AG09309 (cell line): Measurements from ENCODE around the gene HOXB9.

Experiments
- DNase-seq: peaks from one replicate; pipeline ENCODE4 v3.0.0-alpha.2; 2010; ENCODE audit warnings: low read depth
- H3K4me3 ChIP-seq: 2 replicates; pipeline ENCODE4 v1.5.1; 2011; ENCODE audit warnings: mild to moderate bottlenecking, low read depth, low read length, moderate library complexity; ENCODE audit not compliant: control insufficient read depth
- TF ChIP-seq, protein P1 (sequence below): IDR thresholded peaks from 2 replicates; pipeline ENCODE4 v1.5.1; 2011; ENCODE audit warnings: mild to moderate bottlenecking, low read depth, low read length, inconsistent platforms; ENCODE audit not compliant: insufficient read depth, control insufficient read depth; ENCODE audit errors: missing control alignments

The HOXB9 gene

DNA sequence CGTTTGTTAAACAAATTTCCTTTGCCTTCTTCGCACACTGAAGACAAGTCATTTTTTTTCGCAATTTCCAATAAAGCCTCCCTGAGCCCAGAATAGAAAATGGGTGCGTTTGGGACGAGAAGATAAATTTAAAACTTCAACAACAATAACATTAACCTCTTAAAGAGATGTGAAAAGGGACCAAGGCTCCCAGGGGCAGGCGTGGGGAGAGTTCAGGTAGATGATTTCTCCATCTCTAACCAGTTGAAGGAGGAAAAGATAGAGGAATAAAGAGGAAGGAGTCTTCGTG lies 46.7 kb downstream of the HOXB9 start:
- TF ChIP-seq, protein P1, sequence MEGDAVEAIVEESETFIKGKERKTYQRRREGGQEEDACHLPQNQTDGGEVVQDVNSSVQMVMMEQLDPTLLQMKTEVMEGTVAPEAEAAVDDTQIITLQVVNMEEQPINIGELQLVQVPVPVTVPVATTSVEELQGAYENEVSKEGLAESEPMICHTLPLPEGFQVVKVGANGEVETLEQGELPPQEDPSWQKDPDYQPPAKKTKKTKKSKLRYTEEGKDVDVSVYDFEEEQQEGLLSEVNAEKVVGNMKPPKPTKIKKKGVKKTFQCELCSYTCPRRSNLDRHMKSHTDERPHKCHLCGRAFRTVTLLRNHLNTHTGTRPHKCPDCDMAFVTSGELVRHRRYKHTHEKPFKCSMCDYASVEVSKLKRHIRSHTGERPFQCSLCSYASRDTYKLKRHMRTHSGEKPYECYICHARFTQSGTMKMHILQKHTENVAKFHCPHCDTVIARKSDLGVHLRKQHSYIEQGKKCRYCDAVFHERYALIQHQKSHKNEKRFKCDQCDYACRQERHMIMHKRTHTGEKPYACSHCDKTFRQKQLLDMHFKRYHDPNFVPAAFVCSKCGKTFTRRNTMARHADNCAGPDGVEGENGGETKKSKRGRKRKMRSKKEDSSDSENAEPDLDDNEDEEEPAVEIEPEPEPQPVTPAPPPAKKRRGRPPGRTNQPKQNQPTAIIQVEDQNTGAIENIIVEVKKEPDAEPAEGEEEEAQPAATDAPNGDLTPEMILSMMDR = no peak
- DNase-seq = no peak
- no peak overlapping the region for H3K4me3 ChIP-seq

DNA sequence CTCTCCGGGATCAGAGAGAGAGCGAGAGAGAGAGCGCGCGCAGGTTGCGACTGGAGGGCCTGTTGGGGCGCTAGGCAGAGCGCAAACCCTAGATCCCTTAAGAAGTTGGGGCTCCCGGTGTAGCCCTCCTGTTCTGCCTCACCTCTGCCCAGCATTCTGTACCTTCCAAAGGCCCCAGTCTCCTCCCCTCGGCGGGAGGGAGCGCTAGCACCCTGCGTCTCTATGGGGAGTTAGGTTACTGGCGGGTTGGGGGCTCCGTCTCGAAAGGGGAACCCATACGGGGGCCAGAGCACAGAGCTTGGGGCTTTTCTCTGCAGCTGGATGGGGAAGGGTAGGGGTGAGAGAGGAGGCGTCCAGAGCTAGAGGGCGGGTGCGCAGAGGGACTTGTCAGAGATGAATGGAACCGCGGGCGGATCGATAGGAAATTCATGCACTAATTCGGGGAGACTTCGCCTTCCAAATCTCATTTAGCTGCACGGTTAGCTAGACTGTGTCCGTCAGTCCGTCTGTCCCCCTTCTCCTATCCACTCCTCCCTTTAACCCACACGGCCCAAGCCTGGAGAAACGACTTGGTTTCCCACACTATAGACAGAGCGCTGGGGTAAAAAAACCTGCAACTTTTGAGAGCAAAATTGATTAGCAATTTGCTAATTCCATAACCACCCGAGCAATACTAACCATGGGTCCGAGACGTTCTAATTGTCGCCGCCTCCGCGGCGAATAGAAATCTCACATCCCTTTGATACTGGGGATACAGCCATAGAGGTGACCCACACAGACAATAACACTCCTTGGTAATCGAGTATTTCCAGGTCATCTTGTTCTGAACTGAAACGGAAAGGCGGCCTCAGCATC lies 47.3 kb downstream of the HOXB9 start:
- H3K4me3 ChIP-seq = no peak overlapping the region
- TF ChIP-seq, protein P1 = no peak

DNA sequence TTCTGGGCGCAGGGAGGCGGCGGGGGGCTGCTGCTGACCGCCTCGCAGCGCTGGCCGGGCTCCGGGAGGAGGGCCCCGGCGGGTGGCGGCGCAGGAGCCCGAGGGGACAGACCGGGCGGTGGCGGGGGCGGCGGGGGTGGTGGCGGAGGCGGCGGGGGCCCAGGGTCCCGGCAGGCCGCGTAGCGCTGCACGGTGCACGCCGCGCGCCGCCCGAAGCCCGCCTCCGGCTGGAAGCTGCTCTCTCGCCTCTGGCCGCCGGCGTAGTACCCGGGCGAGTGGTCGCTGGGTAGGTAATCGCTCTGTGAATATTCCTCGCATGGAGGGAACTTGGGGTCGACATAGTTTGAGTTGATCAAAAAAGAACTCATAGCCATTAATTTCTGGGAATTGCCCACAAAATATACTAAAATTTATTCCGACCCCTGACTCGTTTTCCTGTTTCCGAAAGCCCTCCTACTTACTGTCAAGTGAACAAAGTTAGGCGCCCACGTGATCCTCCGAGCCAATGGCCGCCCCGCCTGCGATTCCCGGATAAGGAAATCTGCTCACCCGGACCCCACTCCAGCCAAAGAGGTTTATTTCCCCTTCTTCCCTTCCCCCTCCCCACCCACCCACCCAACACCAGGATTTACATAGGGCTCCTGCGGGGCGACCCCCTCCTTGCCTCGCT lies 48.1 kb downstream of the HOXB9 start, which contains the start of gene HOXB4:
Gene HOXB4, minus strand, starts transcription at position 405 of the 670 bp plus-strand sequence. Its CDS starts 31 bp downstream, at position 374.
- H3K4me3 ChIP-seq = no peak within 1 kb of the TSS
- no peak for DNase-seq

More for the DNA sequence above, 47.3 kb downstream of the HOXB9 start:
- no peak for DNase-seq

DNA sequence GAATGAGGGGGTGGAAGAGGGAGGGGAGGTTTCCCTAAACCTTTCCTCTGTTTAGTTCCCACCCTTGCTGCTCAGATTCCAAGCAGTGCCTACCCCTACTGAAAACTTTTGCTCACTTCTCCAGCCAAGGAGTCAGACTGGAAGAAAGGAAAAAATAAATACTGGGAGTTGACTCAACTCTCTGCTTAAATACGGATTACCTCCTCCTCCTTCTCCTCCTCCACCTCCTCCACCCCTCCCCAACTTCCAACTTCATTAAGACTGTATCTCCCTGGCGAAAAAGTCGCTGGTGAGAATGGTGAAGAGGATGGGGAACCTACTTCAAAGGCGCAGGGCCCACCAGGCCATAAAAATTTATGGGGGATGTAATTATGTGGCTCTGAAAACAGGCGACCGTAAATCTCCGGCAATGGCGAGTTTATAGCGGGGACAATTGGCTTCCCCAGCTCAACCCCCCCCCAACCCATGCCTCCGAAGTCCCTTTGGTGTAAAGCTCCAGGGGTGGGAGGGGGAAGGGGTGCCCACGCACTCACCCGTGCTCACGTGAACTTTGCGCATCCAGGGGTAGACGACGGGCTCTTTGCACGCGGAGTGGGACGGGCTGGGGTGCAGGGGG lies 48.7 kb downstream of the HOXB9 start:
- no peak overlapping the region for H3K4me3 ChIP-seq
- TF ChIP-seq, protein P1 = no peak
- DNase-seq = no peak

More for the DNA sequence above, 48.1 kb downstream of the HOXB9 start, which contains the start of gene HOXB4:
- TF ChIP-seq, protein P1 = no peak

DNA sequence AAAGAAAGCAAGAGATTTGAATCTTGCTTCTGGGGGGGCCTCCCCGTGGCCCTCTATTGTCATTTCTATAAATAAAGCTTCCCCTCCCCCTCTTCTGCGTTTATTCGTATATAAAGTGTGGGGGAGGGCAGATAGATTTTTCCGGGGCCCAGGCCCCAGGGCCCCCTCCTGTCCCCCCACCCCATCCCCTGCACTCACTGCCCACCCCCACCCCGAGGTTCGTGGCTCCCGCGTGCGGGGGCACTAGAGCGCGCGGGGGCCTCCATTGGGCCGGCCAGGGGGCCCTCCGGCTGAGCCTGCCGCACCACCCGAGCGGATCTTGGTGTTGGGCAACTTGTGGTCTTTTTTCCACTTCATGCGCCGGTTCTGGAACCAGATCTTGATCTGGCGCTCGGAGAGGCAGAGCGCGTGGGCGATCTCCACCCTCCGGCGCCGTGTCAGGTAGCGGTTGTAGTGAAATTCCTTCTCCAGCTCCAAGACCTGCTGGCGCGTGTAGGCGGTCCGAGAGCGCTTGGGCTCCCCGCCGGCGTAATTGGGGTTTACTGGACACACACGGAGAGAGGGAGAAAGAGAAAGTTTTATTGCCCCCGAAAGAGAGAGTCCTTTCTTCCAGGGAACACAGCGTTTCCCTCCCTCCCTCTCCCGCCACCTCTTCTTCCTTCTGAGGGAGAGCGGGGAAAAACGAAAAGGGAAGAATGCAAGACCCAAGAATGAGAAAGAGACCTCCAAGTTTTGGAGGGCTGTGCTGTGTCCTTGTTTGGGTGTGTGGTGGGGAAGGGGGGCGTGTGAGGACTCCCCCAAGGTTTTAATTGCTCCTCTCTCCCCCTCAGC lies 49.5 kb downstream of the HOXB9 start:
- TF ChIP-seq, protein P1 = no peak
- DNase-seq = no peak
- no peak overlapping the region for H3K4me3 ChIP-seq
